ENCODE results near the gene SEMA3C.

SEMA3C gene

GRCh38 chr7:80707318-80707717 lies 211.5 kb downstream of the SEMA3C start:
- no peaks in the 10 kb centered on the region for H3K9me3 ChIP-seq (ENCODE audit: control insufficient read depth, insufficient read depth, low read length)
- H3K4me1 ChIP-seq (ENCODE audit: control insufficient read depth, low read length): 0 out of 2 replicates have a peak, but pooled peaks cover 4% of the 10 kb centered on the region
- no peak overlapping the region for H3K27ac ChIP-seq (ENCODE audit: low read depth, low read length)
- TF ChIP-seq CTCF (IDR thresholded peaks at IDR 0.05; ENCODE audit: low read depth, low read length, poor library complexity, severe bottlenecking) (no peak), EZH2phosphoT487 (IDR thresholded peaks at IDR 0.05; ENCODE audit: borderline replicate concordance, low read length) (no peak)
- no peaks in the 10 kb centered on the region for H3K36me3 ChIP-seq (ENCODE audit: control insufficient read depth, low read length)
- no peaks in the 10 kb centered on the region for H4K20me1 ChIP-seq (ENCODE audit: control insufficient read depth, insufficient read depth, low read depth, low read length)
- no peaks in the 10 kb centered on the region for H3F3A ChIP-seq (ENCODE audit: control insufficient read depth, insufficient read depth)
- no peak overlapping the region for H3K4me3 ChIP-seq (ENCODE audit: low read length)
- H3K4me2 ChIP-seq (ENCODE audit: low read length): no peak overlapping the region
- H3K79me2 ChIP-seq (ENCODE audit: control insufficient read depth, low read length): no peaks in the 10 kb centered on the region
- no peaks in the 10 kb centered on the region for H3K27me3 ChIP-seq (ENCODE audit: control insufficient read depth, low read length)
- no peaks in the 10 kb centered on the region for H3K9me2 ChIP-seq (replicated peaks; ENCODE audit: control insufficient read depth, low read length)

- no peaks in the 10 kb centered on the region for H3K9me3 ChIP-seq (ENCODE audit: control insufficient read depth, insufficient read depth, low read length)
- no peaks in the 10 kb centered on the region for H3K79me2 ChIP-seq (ENCODE audit: control insufficient read depth, low read length)
- no peaks in the 10 kb centered on the region for H3K27me3 ChIP-seq (ENCODE audit: control insufficient read depth, low read length)
- H3K4me1 ChIP-seq (ENCODE audit: control insufficient read depth, low read length): 0 out of 2 replicates have a peak, but pooled peaks cover 4% of the 10 kb centered on the region
- no peak overlapping the region for H3K27ac ChIP-seq (ENCODE audit: low read depth, low read length)
- no peaks in the 10 kb centered on the region for H4K20me1 ChIP-seq (ENCODE audit: control insufficient read depth, insufficient read depth, low read depth, low read length)
- H3K4me3 ChIP-seq (ENCODE audit: low read length): no peak overlapping the region
- TF ChIP-seq EZH2phosphoT487 (IDR thresholded peaks at IDR 0.05; ENCODE audit: borderline replicate concordance, low read length): no peak
- TF ChIP-seq CTCF (IDR thresholded peaks at IDR 0.05; ENCODE audit: low read depth, low read length, poor library complexity, severe bottlenecking): no peak
- H3F3A ChIP-seq (ENCODE audit: control insufficient read depth, insufficient read depth): no peaks in the 10 kb centered on the region
- no peak overlapping the region for H3K4me2 ChIP-seq (ENCODE audit: low read length)
- no peaks in the 10 kb centered on the region for H3K36me3 ChIP-seq (ENCODE audit: control insufficient read depth, low read length)
- no peaks in the 10 kb centered on the region for H3K9me2 ChIP-seq (replicated peaks; ENCODE audit: control insufficient read depth, low read length)
Observed at GRCh38 chr7:80705130-80705781, 213.6 kb downstream of the SEMA3C start.

GRCh38 chr7:80703272-80703671 lies 215.6 kb downstream of the SEMA3C start:
- Histone ChIP-seq H3K4me1 (ENCODE audit: control insufficient read depth, low read length) (0 out of 2 replicates have a peak, but pooled peaks cover 1% of the 10 kb centered on the region), H3K27ac (ENCODE audit: low read depth, low read length) (no peak overlapping the region)
- no peak for TF ChIP-seq CTCF (IDR thresholded peaks at IDR 0.05; ENCODE audit: low read depth, low read length, poor library complexity, severe bottlenecking)
- no peak for TF ChIP-seq EZH2phosphoT487 (IDR thresholded peaks at IDR 0.05; ENCODE audit: borderline replicate concordance, low read length)

More at GRCh38 chr7:80703272-80703671, 215.6 kb downstream of the SEMA3C start:
- Histone ChIP-seq H3K79me2 (ENCODE audit: control insufficient read depth, low read length) (no peaks in the 10 kb centered on the region), H3K9me2 (replicated peaks; ENCODE audit: control insufficient read depth, low read length) (no peaks in the 10 kb centered on the region), H3F3A (ENCODE audit: control insufficient read depth, insufficient read depth) (no peaks in the 10 kb centered on the region), H3K4me3 (ENCODE audit: low read length) (no peak overlapping the region), H3K4me2 (ENCODE audit: low read length) (no peak overlapping the region), H3K9me3 (ENCODE audit: control insufficient read depth, insufficient read depth, low read length) (no peaks in the 10 kb centered on the region), H4K20me1 (ENCODE audit: control insufficient read depth, insufficient read depth, low read depth, low read length) (no peaks in the 10 kb centered on the region), H3K36me3 (ENCODE audit: control insufficient read depth, low read length) (no peaks in the 10 kb centered on the region), H3K27me3 (ENCODE audit: control insufficient read depth, low read length) (no peaks in the 10 kb centered on the region)

Measured in DOHH2 (cell line).